Uterus (tissue), 2 donors: ENCODE results near the gene GRM8.

Experiments
- CTCF ChIP-seq, 4 experiments: fragments of 200-600 bp in 2 of 4; fragments of 450-650 bp in 2 of 4; sonication (generic) in 2 of 4; IDR thresholded peaks; one replicate each; pipeline ENCODE4 v1.5.1; 2016 to 2019; ENCODE audit warnings: antibody characterized with exemption in 4 of 4, mild to moderate bottlenecking in 2 of 4, moderate library complexity in 1 of 4
- POLR2A ChIP-seq, 2 donors: fragments of 450-650 bp; IDR thresholded peaks; one replicate each; pipeline ENCODE4 v1.6.1; 2016; ENCODE audit warnings: antibody characterized with exemption in 2 of 2, mild to moderate bottlenecking in 1 of 2, moderate library complexity in 1 of 2

DNA sequence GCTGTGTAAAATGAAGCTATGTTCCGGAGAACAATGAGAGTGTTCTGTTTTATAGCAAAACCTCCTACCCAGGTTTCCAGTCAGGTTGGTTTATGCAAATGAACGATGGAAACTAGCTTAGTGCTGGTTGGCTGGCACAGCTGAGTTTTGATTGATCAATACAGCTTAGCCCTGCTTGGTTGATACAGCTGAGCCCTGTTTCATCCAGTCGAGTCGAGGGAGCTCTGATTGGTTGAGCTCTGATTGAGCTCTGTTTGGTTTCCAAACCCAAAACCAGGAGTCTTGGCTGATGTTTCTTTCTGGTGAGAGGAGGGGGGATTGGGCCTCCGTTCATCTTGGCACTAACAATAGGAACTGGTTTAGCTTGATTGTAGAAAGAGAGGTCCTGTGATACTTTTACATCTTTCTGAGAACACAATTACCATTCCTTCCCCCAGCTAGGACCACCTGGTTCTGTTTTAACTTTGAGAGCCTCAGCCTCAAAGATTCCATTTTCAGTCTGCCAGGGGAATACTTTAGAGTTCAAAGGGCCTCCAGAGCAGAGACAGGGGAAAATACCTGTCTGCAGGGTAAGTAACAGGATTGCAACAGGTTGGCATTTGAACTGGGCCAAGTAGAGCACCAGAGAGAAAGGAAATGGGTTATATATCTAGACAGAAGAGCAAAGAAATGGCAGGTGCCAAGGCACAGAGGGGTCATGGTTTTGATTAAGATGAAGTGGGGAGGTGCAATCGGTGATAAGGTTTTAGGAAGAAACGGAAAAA, 210.9 kb downstream of the GRM8 start:
- TF ChIP-seq CTCF (IDR thresholded peaks at IDR 0.05) (no peak), POLR2A (IDR thresholded peaks at IDR 0.05) (no peak)
